H1 (cell line): ENCODE measurements around the gene SPDYE3. TPM values are rescaled to one million over a fixed set of nuclear protein-coding genes. Genes with fewer than 3 reads are reported as not detected.
A peak's percentile ranks its signal among the peaks of the same experiment; 100 is the strongest.
"Not testable (repeated sequence)": the region's sequence is repeated elsewhere in the genome, so short reads cannot be mapped to it uniquely, and the experiment has no call there.

Experiments used
- CTCF ChIA-PET: fragments of 300-600 bp; sonication (Branson Sonifier 250); formaldehyde crosslinking; loops from one replicate; lab custom pipeline; 2021; ENCODE audit not compliant: partially characterized antibody; lab: Charles Lee
- POLR2A ChIA-PET: fragments of 300-600 bp; sonication (Branson Sonifier 250); formaldehyde crosslinking; loops from one replicate; lab custom pipeline; 2021; ENCODE audit warnings: inconsistent platforms; ENCODE audit not compliant: partially characterized antibody; lab: Charles Lee
- DNase-seq, 2 experiments: peaks; one replicate each; pipeline versions ENCODE4 v3.0.0 to v3.0.0-alpha.2; 2010 to 2022; ENCODE audit warnings: low spot score in 2 of 2, low read depth in 1 of 2, mixed read lengths in 1 of 2
- FAIRE-seq: peaks from 2 replicates; lab custom pipeline; 2011; peaks lifted over from hg19 to GRCh38; lab: Jason Lieb, UNC
- H2AFZ ChIP-seq: 2 replicates; pipeline ENCODE4 v1.8.1; 2012; ENCODE audit warnings: low read length, inconsistent platforms
- H2AK5ac ChIP-seq: 2 replicates; pipeline ENCODE4 v1.6.1; 2013; ENCODE audit warnings: low read depth, low read length
- H2BK120ac ChIP-seq: replicated peaks from 2 replicates; pipeline ENCODE3; 2013; ENCODE audit warnings: low read depth, low read length, inconsistent platforms
- H2BK12ac ChIP-seq: 2 replicates; pipeline ENCODE4 v1.6.1; 2013; ENCODE audit warnings: low read depth, low read length
- H2BK15ac ChIP-seq: 2 replicates; pipeline ENCODE4 v1.6.1; 2013; ENCODE audit warnings: low read length
- H2BK20ac ChIP-seq: 2 replicates; pipeline ENCODE4 v1.6.1; 2013; ENCODE audit warnings: low read length
- H2BK5ac ChIP-seq: 2 replicates; pipeline ENCODE4 v1.6.1; 2013; ENCODE audit warnings: low read depth, low read length
- H3K14ac ChIP-seq: 2 replicates; pipeline ENCODE4 v1.6.1; 2013; ENCODE audit warnings: inconsistent platforms; ENCODE audit not compliant: insufficient read length
- H3K18ac ChIP-seq: 2 replicates; pipeline ENCODE4 v1.6.1; 2013; ENCODE audit warnings: low read length; ENCODE audit errors: extremely low read depth
- H3K23ac ChIP-seq: 2 replicates; pipeline ENCODE4 v1.6.1; 2013; ENCODE audit warnings: inconsistent platforms; ENCODE audit not compliant: insufficient read length
- H3K23me2 ChIP-seq: 2 replicates; pipeline ENCODE4 v1.6.1; 2013; ENCODE audit warnings: low read depth, low read length
- H3K27ac ChIP-seq: 2 replicates; pipeline ENCODE4 v1.6.1; 2011; ENCODE audit warnings: low read depth, low read length, inconsistent platforms
- H3K27me3 ChIP-seq, 4 experiments: replicated peaks in 1 of 4; 1 replicate in 1 of 4; 2 replicates in 3 of 4; pipeline versions ENCODE4 v1.6.1 to v1.8.1; 2011 to 2013; ENCODE audit warnings: low read length in 3 of 4, mild to moderate bottlenecking in 3 of 4, inconsistent platforms in 2 of 4, mixed read lengths in 2 of 4, moderate library complexity in 1 of 4; ENCODE audit not compliant: control insufficient read depth in 3 of 4, insufficient read depth in 3 of 4; ENCODE audit errors: extremely low read depth in 1 of 4
- H3K36me3 ChIP-seq, 4 experiments: 2 replicates each; pipeline versions ENCODE4 v1.6.1 to v1.8.1; 2011 to 2013; ENCODE audit warnings: mild to moderate bottlenecking in 4 of 4, low read length in 3 of 4, moderate library complexity in 2 of 4, control low read depth in 1 of 4, inconsistent platforms in 1 of 4; ENCODE audit not compliant: insufficient read depth in 4 of 4, control insufficient read depth in 2 of 4
- H3K4ac ChIP-seq: replicated peaks from 2 replicates; pipeline ENCODE3; 2013; ENCODE audit warnings: low read length, low read depth, mixed read lengths, inconsistent platforms; ENCODE audit not compliant: insufficient read length
- H3K4me1 ChIP-seq, 4 experiments: replicated peaks in 1 of 4; 1 replicate in 1 of 4; 2 replicates in 3 of 4; pipeline versions ENCODE4 v1.6.1 to v1.8.1; 2011 to 2013; ENCODE audit warnings: low read length in 3 of 4, inconsistent platforms in 2 of 4, mixed read lengths in 1 of 4; ENCODE audit not compliant: insufficient read depth in 4 of 4, control insufficient read depth in 3 of 4
- H3K4me2 ChIP-seq, 2 experiments: 2 replicates each; pipeline versions ENCODE4 v1.6.1 to v1.8.1; 2011 to 2013; ENCODE audit warnings: low read depth in 2 of 2, low read length in 2 of 2, control low read depth in 1 of 2, inconsistent platforms in 1 of 2, mild to moderate bottlenecking in 1 of 2; ENCODE audit not compliant: insufficient read depth in 1 of 2
- H3K4me3 ChIP-seq, 4 experiments: fragments of 200-600, 300-600 bp in 1 of 4; sonication (generic), shearing (Covaris generic), sonication (Bioruptor Twin) in 1 of 4; 2 replicates each; pipeline versions ENCODE4 v1.5.1 to v1.8.1; 2011 to 2016; ENCODE audit warnings: low read length in 4 of 4, low read depth in 3 of 4, control low read depth in 2 of 4, inconsistent platforms in 2 of 4, mild to moderate bottlenecking in 2 of 4, mixed read lengths in 1 of 4, moderate library complexity in 1 of 4; ENCODE audit not compliant: insufficient read depth in 2 of 4; ENCODE audit errors: extremely low read depth in 1 of 4
- H3K56ac ChIP-seq: replicated peaks from 2 replicates; pipeline ENCODE3; 2013; ENCODE audit warnings: low read depth, mild to moderate bottlenecking, mixed read lengths, low read length, inconsistent platforms; ENCODE audit not compliant: insufficient read length
- H3K79me1 ChIP-seq: 2 replicates; pipeline ENCODE4 v1.6.1; 2013; ENCODE audit warnings: low read depth, low read length, control low read depth
- H3K79me2 ChIP-seq, 2 experiments: 2 replicates each; pipeline versions ENCODE4 v1.6.1 to v1.8.1; 2012 to 2013; ENCODE audit warnings: low read length in 2 of 2, mild to moderate bottlenecking in 2 of 2, inconsistent platforms in 1 of 2; ENCODE audit not compliant: insufficient read depth in 2 of 2, control insufficient read depth in 1 of 2
- H3K9ac ChIP-seq, 4 experiments: replicated peaks in 1 of 4; 1 replicate in 1 of 4; 2 replicates in 3 of 4; pipeline versions ENCODE4 v1.6.1 to v1.8.1; 2011 to 2013; ENCODE audit warnings: low read depth in 3 of 4, low read length in 3 of 4, control low read depth in 2 of 4, mild to moderate bottlenecking in 2 of 4, moderate library complexity in 2 of 4, inconsistent platforms in 1 of 4; ENCODE audit errors: extremely low read depth in 1 of 4
- H3K9me3 ChIP-seq, 2 experiments: 2 replicates each; pipeline versions ENCODE4 v1.6.1 to v1.8.1; 2012 to 2013; ENCODE audit warnings: mild to moderate bottlenecking in 2 of 2, moderate library complexity in 2 of 2, control low read depth in 1 of 2, inconsistent platforms in 1 of 2, low read depth in 1 of 2, low read length in 1 of 2, mixed read lengths in 1 of 2; ENCODE audit not compliant: insufficient read depth in 2 of 2
- H4K20me1 ChIP-seq, 2 experiments: replicated peaks in 1 of 2; 2 replicates each; pipeline versions ENCODE3 to v1.8.1; 2011 to 2013; ENCODE audit warnings: inconsistent platforms in 2 of 2, low read length in 2 of 2, mild to moderate bottlenecking in 1 of 2; ENCODE audit not compliant: insufficient read depth in 2 of 2, control insufficient read depth in 1 of 2
- H4K5ac ChIP-seq: 2 replicates; pipeline ENCODE4 v1.6.1; 2013; ENCODE audit warnings: low read length, low read depth, mixed read lengths, inconsistent platforms; ENCODE audit not compliant: insufficient read length
- H4K8ac ChIP-seq: 2 replicates; pipeline ENCODE4 v1.8.0; 2013; ENCODE audit warnings: mild to moderate bottlenecking, moderate library complexity, low read length, inconsistent platforms; ENCODE audit not compliant: insufficient read depth; ENCODE audit errors: extremely low read depth
- H4K91ac ChIP-seq: replicated peaks from 2 replicates; pipeline ENCODE3; 2013; ENCODE audit warnings: low read length, mixed read lengths, inconsistent platforms; ENCODE audit not compliant: insufficient read length
- WGBS, 2 experiments: shearing (Covaris generic) in 1 of 2; methylation state at CpG; one replicate each; pipeline versions ENCODE4 v1.1.6 to v1.1.7; 2013 to 2015; ENCODE audit warnings: low lambda C conversion rate in 2 of 2, mixed read lengths in 2 of 2, inconsistent platforms in 1 of 2, low coverage in 1 of 2, missing lambda C conversion rate in 1 of 2; ENCODE audit not compliant: insufficient replicate concordance in 2 of 2, insufficient coverage in 1 of 2, insufficient read length in 1 of 2; ENCODE audit errors: extremely low coverage in 1 of 2, missing lambda C conversion rate in 1 of 2; 5-methylcytosine and 5-hydroxymethylcytosine counted together
- polyA plus RNA-seq, 7 experiments: library from polyadenylated mRNA; depleted of rRNA in 3 of 7; stranded (reverse) in 5 of 7; unstranded in 2 of 7; fragments of >200 nt in 5 of 7; fragments of 200-250 nt in 2 of 7; gene quantifications; 1 replicate in 5 of 7; 2 replicates in 1 of 7; 4 replicates in 1 of 7; pipeline versions ENCODE4 v1.2.1 to v1.2.3, GENCODE V29; 2011 to 2013; ENCODE audit warnings: missing spikeins in 2 of 7, mixed read lengths in 2 of 7
- total RNA-seq: library from RNA; stranded (reverse); fragmentation: NEBNext Ultra II Directional; extraction: Animal tissue kit (Norgen Biotek cat#: 25700); gene quantifications from 2 replicates; pipeline ENCODE4 v1.2.1, GENCODE V29; 2021
- TF ChIP-seq, protein P1 (sequence below), 3 experiments: IDR thresholded peaks; 1 replicate in 2 of 3; 2 replicates in 1 of 3; pipeline versions ENCODE4 v1.5.1 to v1.6.1; 2011; ENCODE audit warnings: low read length in 3 of 3, mild to moderate bottlenecking in 3 of 3, inconsistent platforms in 2 of 3, low read depth in 1 of 3, moderate library complexity in 1 of 3; ENCODE audit not compliant: insufficient read depth in 1 of 3; ENCODE audit errors: control extremely low read depth in 1 of 3

Gene SPDYE3
- total and polyA plus RNA-seq, 2 of the 8 experiments (the other 6 are each of a cell fraction or from before 2014, with no cell fraction given), result not detected

DNA sequence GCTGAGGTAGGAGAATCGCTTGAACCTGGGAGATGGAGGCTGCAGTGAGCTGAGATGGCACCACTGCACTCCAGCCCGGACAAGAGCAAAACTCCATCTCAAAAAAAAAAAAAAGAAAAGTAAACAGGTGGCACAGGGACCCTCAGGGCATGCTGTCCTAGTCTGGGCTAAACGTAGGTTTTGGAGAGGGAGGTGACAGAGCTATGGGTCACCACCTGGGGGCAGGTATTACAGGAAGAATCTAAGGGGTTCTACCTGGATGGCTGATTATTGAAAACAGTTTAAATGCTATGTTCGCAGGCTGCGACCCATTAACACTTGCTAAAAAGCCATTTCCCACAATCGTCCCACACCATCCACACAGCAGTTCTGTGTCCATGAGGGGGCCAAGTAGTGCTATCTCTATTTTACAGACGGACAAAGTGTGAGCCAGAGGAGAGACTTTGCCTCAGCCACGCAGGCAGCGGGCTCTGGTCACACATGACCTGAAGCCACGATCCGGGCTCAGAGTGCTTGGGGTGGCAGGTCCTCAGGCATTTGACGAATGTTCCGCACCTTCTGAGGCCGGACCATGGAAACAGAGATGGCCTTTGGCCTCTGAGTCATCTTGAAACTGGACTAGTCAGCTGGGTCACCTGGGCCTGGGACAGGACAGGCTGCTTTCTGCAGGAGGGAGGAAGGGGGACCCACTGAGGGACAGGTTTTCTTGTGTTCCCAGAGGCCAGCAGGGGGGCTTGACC lies 38.0 kb upstream of the SPDYE3 start:
- not testable (repeated sequence) for H3K56ac ChIP-seq, H4K91ac ChIP-seq, H3K23me2 ChIP-seq, H3K23ac ChIP-seq, H4K8ac ChIP-seq, H2AFZ ChIP-seq, DNase-seq, H3K79me1 ChIP-seq, H2AK5ac ChIP-seq, H2BK5ac ChIP-seq, FAIRE-seq, H4K20me1 ChIP-seq, H2BK120ac ChIP-seq, H3K14ac ChIP-seq, H4K5ac ChIP-seq, H3K9ac ChIP-seq, H3K9me3 ChIP-seq, H3K36me3 ChIP-seq, H3K4ac ChIP-seq, H3K18ac ChIP-seq, H3K27me3 ChIP-seq, H2BK20ac ChIP-seq, H3K27ac ChIP-seq
- ChIA-PET CTCF (interaction anchor here (0.6 to 2.0 kb wide), 3 partner anchors 15 to 59 kb away, joined by 3 to 14 read pairs (median 4); no protein-coding TSS in a partner anchor), POLR2A (interaction anchor here (0.7 kb wide), 2 partner anchors 8 to 16 kb away, joined by 3 read pairs; no protein-coding TSS in a partner anchor)
- Histone ChIP-seq H2BK12ac (0 out of 2 replicates have a peak overlapping the region, but pooled peaks have one; percentile 68), H2BK15ac (0 out of 2 replicates have a peak overlapping the region, but pooled peaks have one; percentile 29), H3K4me2 (peak overlapping the region; percentile 53 to 83; a peak in 3 of 4 replicates), H3K4me1 (peaks cover 0 to 13% (median 9%) of the 10 kb centered on the region in 4 experiments; a peak in 6 of 7 replicates), H3K79me2 (peaks cover 3 to 36% of the 10 kb centered on the region in 2 experiments), H3K4me3 (peak overlapping the region in 1 of 4 experiments; percentile 73; a peak in 3 of 8 replicates)
- 85% methylated on average over 14 of the region's 14 CpGs; no CpG with 5 or more reads in 1 of the 2 experiments for WGBS, 2 experiments
- TF ChIP-seq, protein P1, sequence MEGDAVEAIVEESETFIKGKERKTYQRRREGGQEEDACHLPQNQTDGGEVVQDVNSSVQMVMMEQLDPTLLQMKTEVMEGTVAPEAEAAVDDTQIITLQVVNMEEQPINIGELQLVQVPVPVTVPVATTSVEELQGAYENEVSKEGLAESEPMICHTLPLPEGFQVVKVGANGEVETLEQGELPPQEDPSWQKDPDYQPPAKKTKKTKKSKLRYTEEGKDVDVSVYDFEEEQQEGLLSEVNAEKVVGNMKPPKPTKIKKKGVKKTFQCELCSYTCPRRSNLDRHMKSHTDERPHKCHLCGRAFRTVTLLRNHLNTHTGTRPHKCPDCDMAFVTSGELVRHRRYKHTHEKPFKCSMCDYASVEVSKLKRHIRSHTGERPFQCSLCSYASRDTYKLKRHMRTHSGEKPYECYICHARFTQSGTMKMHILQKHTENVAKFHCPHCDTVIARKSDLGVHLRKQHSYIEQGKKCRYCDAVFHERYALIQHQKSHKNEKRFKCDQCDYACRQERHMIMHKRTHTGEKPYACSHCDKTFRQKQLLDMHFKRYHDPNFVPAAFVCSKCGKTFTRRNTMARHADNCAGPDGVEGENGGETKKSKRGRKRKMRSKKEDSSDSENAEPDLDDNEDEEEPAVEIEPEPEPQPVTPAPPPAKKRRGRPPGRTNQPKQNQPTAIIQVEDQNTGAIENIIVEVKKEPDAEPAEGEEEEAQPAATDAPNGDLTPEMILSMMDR (IDR thresholded peaks at IDR 0.05; ENCODE audit: control extremely low read depth in 1 of 3, insufficient read depth in 1 of 3, low read depth in 1 of 3, low read length in 3 of 3), result 0 out of 4 replicates have a peak, but pooled peaks of 1 of the 3 experiments have one; percentile 7
